MM.1S (cell line): ENCODE data around the gene KIAA0930.

Experiments
- DNase-seq: peaks from one replicate; pipeline ENCODE4 v3.0.0-alpha.2; 2015
- H2AFZ ChIP-seq: fragments of 300-600 bp; sonication (generic); 2 replicates; pipeline ENCODE4 v1.6.0; 2016; ENCODE audit warnings: antibody characterized with exemption, low read length
- H3F3A ChIP-seq: fragments of 300-600 bp; sonication (generic); 2 replicates; pipeline ENCODE4 v1.6.1; 2016; ENCODE audit warnings: mild to moderate bottlenecking, antibody characterized with exemption, low read length, moderate library complexity, mixed read lengths; ENCODE audit not compliant: insufficient read depth
- H3K27ac ChIP-seq: fragments of 300-600 bp; sonication (generic); 2 replicates; pipeline ENCODE4 v1.5.1; 2016; ENCODE audit warnings: mild to moderate bottlenecking, low read length
- H3K27me3 ChIP-seq: fragments of 300-600 bp; sonication (generic); replicated peaks from 2 replicates; pipeline ENCODE4 v1.6.0; 2016; ENCODE audit warnings: low read length; ENCODE audit not compliant: insufficient read depth
- H3K36me3 ChIP-seq: fragments of 300-600 bp; sonication (generic); replicated peaks from 2 replicates; pipeline ENCODE4 v1.6.1; 2016; ENCODE audit warnings: mild to moderate bottlenecking, low read length, mixed read lengths; ENCODE audit not compliant: insufficient read depth
- H3K4me1 ChIP-seq: fragments of 300-600 bp; sonication (generic); 2 replicates; pipeline ENCODE4 v1.6.1; 2016; ENCODE audit warnings: low read length, mixed read lengths
- H3K4me2 ChIP-seq: fragments of 300-600 bp; sonication (generic); 2 replicates; pipeline ENCODE4 v1.6.0; 2016; ENCODE audit warnings: low read depth, low read length
- H3K4me3 ChIP-seq: fragments of 300-600 bp; sonication (generic); 2 replicates; pipeline ENCODE4 v1.5.1; 2016; ENCODE audit warnings: low read length, mixed read lengths
- H3K79me2 ChIP-seq: fragments of 300-600 bp; sonication (generic); 2 replicates; pipeline ENCODE4 v1.6.1; 2016; ENCODE audit warnings: mixed run types, low read length, mixed read lengths
- H3K9ac ChIP-seq: fragments of 300-600 bp; sonication (generic); 2 replicates; pipeline ENCODE4 v1.6.1; 2016; ENCODE audit warnings: low read length, mixed read lengths
- H3K9me2 ChIP-seq: fragments of 300-600 bp; sonication (generic); replicated peaks from 2 replicates; pipeline ENCODE4 v1.6.1; 2016; ENCODE audit warnings: mild to moderate bottlenecking, low read length, mixed read lengths; ENCODE audit not compliant: insufficient read depth
- H3K9me3 ChIP-seq: fragments of 300-600 bp; sonication (generic); replicated peaks from 2 replicates; pipeline ENCODE4 v1.6.1; 2016; ENCODE audit warnings: mild to moderate bottlenecking, low read length, mixed read lengths; ENCODE audit not compliant: insufficient read depth
- H4K20me1 ChIP-seq: fragments of 300-600 bp; sonication (generic); 2 replicates; pipeline ENCODE4 v1.6.1; 2016; ENCODE audit warnings: mild to moderate bottlenecking, low read length, moderate library complexity, mixed read lengths; ENCODE audit not compliant: insufficient read depth
- EZH2 ChIP-seq: fragments of 300-600 bp; sonication (generic); optimal IDR thresholded peaks from 2 replicates; pipeline ENCODE3; 2017; ENCODE audit warnings: low read depth, mild to moderate bottlenecking, antibody characterized with exemption, low read length, mixed read lengths
- EZH2phosphoT487 ChIP-seq: fragments of 300-600 bp; sonication (generic); IDR thresholded peaks from 2 replicates; pipeline ENCODE4 v1.6.1; 2018; ENCODE audit warnings: antibody characterized with exemption, low read length
- TF ChIP-seq, protein P1 (sequence below): fragments of 300-600 bp; sonication (generic); IDR thresholded peaks from 2 replicates; pipeline ENCODE4 v1.5.1; 2016; ENCODE audit warnings: antibody characterized with exemption, low read length, mixed read lengths

KIAA0930 gene

DNA sequence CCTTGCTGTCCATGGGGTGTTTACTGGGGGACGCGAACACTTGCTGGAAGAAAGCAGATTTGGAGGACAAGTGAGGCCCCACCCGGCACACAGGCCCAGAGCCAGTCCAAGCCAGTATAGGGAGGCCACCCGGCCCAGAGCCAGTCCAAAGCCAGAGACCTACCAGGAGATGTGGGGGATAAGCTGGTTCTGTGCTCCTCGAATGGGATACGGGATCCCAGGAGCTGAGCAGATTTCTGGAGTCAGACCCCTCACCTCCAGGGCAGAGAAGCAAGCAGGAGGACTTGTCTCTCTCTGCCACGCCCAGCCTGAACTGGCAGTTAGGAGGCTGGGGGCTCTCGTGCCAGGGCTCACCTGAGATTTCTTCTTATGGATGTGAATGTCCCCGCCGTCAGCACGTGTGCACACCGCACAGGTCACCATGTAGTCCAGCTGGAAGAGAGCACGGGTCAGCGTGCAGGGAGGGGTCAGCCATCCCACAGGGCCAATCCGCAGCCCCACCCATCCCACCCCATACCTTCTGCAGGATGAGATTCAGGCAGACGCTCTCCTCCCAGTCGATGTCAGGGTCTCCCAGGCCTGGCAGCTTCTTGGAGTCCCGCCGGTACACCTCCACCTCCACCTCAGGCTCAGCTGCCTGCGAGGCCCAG lies 35.3 kb downstream of the KIAA0930 start:
- Histone ChIP-seq H3K27me3 (no peaks in the 10 kb centered on the region), H3K79me2 (peaks cover 30% of the 10 kb centered on the region), H3F3A (no peaks in the 10 kb centered on the region), H3K36me3 (no peaks in the 10 kb centered on the region; the same call in 1 of the 2 replicates), H3K9me2 (no peaks in the 10 kb centered on the region), H2AFZ (no peak overlapping the region), H3K4me3 (no peak overlapping the region), H3K27ac (no peak overlapping the region), H3K9me3 (no peaks in the 10 kb centered on the region), H3K4me2 (no peak overlapping the region), H3K9ac (no peak overlapping the region), H4K20me1 (no peaks in the 10 kb centered on the region), H3K4me1 (no peaks in the 10 kb centered on the region)
- no peak for DNase-seq
- TF ChIP-seq EZH2phosphoT487 (no peak), EZH2 (no peak)
- TF ChIP-seq, protein P1, sequence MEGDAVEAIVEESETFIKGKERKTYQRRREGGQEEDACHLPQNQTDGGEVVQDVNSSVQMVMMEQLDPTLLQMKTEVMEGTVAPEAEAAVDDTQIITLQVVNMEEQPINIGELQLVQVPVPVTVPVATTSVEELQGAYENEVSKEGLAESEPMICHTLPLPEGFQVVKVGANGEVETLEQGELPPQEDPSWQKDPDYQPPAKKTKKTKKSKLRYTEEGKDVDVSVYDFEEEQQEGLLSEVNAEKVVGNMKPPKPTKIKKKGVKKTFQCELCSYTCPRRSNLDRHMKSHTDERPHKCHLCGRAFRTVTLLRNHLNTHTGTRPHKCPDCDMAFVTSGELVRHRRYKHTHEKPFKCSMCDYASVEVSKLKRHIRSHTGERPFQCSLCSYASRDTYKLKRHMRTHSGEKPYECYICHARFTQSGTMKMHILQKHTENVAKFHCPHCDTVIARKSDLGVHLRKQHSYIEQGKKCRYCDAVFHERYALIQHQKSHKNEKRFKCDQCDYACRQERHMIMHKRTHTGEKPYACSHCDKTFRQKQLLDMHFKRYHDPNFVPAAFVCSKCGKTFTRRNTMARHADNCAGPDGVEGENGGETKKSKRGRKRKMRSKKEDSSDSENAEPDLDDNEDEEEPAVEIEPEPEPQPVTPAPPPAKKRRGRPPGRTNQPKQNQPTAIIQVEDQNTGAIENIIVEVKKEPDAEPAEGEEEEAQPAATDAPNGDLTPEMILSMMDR = no peak

- Histone ChIP-seq H3K27ac (no peak overlapping the region), H3K9me3 (no peaks in the 10 kb centered on the region), H3K4me2 (no peak overlapping the region), H3K4me3 (no peak overlapping the region), H3F3A (no peaks in the 10 kb centered on the region), H3K27me3 (no peaks in the 10 kb centered on the region), H4K20me1 (no peaks in the 10 kb centered on the region), H3K79me2 (peaks cover 24% of the 10 kb centered on the region), H2AFZ (no peak overlapping the region), H3K36me3 (no peaks in the 10 kb centered on the region; the same call in 1 of the 2 replicates), H3K4me1 (no peaks in the 10 kb centered on the region), H3K9me2 (no peaks in the 10 kb centered on the region), H3K9ac (no peak overlapping the region)
- no peak for DNase-seq
- no peak for TF ChIP-seq EZH2phosphoT487
- TF ChIP-seq EZH2 = no peak
- TF ChIP-seq, protein P1 = no peak
Measured at GRCh38 chr22:45204819-45205218, 35.9 kb downstream of the KIAA0930 start.

- Histone ChIP-seq H2AFZ (no peak overlapping the region), H3K79me2 (peaks cover 19% of the 10 kb centered on the region), H3K9ac (no peak overlapping the region), H3K4me3 (no peak overlapping the region), H3K9me3 (no peaks in the 10 kb centered on the region), H3K27ac (no peak overlapping the region), H3K9me2 (no peaks in the 10 kb centered on the region), H3K36me3 (no peaks in the 10 kb centered on the region; the same call in 1 of the 2 replicates), H4K20me1 (no peaks in the 10 kb centered on the region), H3K4me2 (no peak overlapping the region), H3K4me1 (no peaks in the 10 kb centered on the region), H3F3A (no peaks in the 10 kb centered on the region), H3K27me3 (no peaks in the 10 kb centered on the region)
- no peak for DNase-seq
- TF ChIP-seq, protein P1 = no peak
- TF ChIP-seq EZH2phosphoT487 = no peak
Measured at GRCh38 chr22:45204241-45204640, 36.5 kb downstream of the KIAA0930 start.
